GM12878 (cell line): Measurements from ENCODE around the gene STK4. TPM values are rescaled to one million over a fixed set of nuclear protein-coding genes. Genes with fewer than 3 reads are reported as not detected.

Source experiments
- ATAC-seq: fragments of 200-7000 bp; cut with Tn5 transposase; 3 replicates; pipeline ENCODE4 v1.9.1; 2020; ENCODE audit warnings: mild to moderate bottlenecking, moderate library complexity
- BruUV-seq: library from RNA; stranded (reverse); fragments of 400-500 nt; replicated peaks from 2 replicates; lab custom pipeline; 2021; lab: Mats Ljungman, UMichigan
- CTCF ChIA-PET: fragments of 300-600 bp; sonication (Branson Sonifier 250); formaldehyde crosslinking; extraction: SDS; loops from one replicate; lab custom pipeline; 2021; ENCODE audit warnings: inconsistent platforms; lab: Yijun Ruan, JAX
- POLR2A ChIA-PET: fragments of 350-600 bp; formaldehyde crosslinking; extraction: SDS; loops from one replicate; lab custom pipeline; 2021; ENCODE audit warnings: inconsistent platforms; lab: Charles Lee
- RAD21 ChIA-PET: fragments of 300-600 bp; sonication (Branson Sonifier 250); formaldehyde crosslinking; loops from one replicate; lab custom pipeline; 2023; ENCODE audit warnings: antibody characterized with exemption; ENCODE audit not compliant: unreplicated experiment; lab: Charles Lee
- SMC1A ChIA-PET: fragments of 300-600 bp; sonication (Branson Sonifier 250); formaldehyde crosslinking; loops from one replicate; lab custom pipeline; 2023; ENCODE audit not compliant: unreplicated experiment, uncharacterized antibody; lab: Charles Lee
- DNase-seq: peaks from one replicate; pipeline ENCODE4 v3.0.0-alpha.2; 2011; ENCODE audit warnings: low read depth, low spot score
- FAIRE-seq: peaks from 3 replicates; lab custom pipeline; 2011; peaks lifted over from hg19 to GRCh38; lab: Jason Lieb, UNC
- H2AFZ ChIP-seq: 2 replicates; pipeline ENCODE4 v1.6.0; 2011; ENCODE audit warnings: low read depth, low read length, control low read depth; ENCODE audit not compliant: control insufficient read depth
- H3K27ac ChIP-seq: 2 replicates; pipeline ENCODE4 v1.5.1; 2011; ENCODE audit warnings: control low read depth; ENCODE audit not compliant: control insufficient read depth, insufficient read depth
- H3K27me3 ChIP-seq, 2 experiments: replicated peaks in 1 of 2; 2 replicates each; pipeline versions ENCODE4 v1.6.0 to v1.6.1; 2011; ENCODE audit warnings: low read length in 1 of 2; ENCODE audit not compliant: control insufficient read depth in 2 of 2, insufficient read depth in 2 of 2
- H3K36me3 ChIP-seq, 2 experiments: 2 replicates each; pipeline ENCODE4 v1.5.1; 2011; ENCODE audit warnings: low read length in 1 of 2; ENCODE audit not compliant: control insufficient read depth in 2 of 2, insufficient read depth in 2 of 2
- H3K4me1 ChIP-seq: 2 replicates; pipeline ENCODE4 v1.6.1; 2011; ENCODE audit warnings: mild to moderate bottlenecking, low read length, moderate library complexity, mixed read lengths; ENCODE audit not compliant: control insufficient read depth, insufficient read depth
- H3K4me2 ChIP-seq: 2 replicates; pipeline ENCODE4 v1.6.0; 2011; ENCODE audit warnings: control low read depth; ENCODE audit not compliant: control insufficient read depth, insufficient read depth
- H3K4me3 ChIP-seq: fragments of 200-600 bp; sonication (generic); 2 replicates; pipeline ENCODE4 v1.5.1; 2016
- H3K79me2 ChIP-seq: 2 replicates; pipeline ENCODE4 v1.6.0; 2011; ENCODE audit warnings: low read length; ENCODE audit not compliant: control insufficient read depth, insufficient read depth
- H3K9ac ChIP-seq: 2 replicates; pipeline ENCODE4 v1.8.0; 2011; ENCODE audit warnings: low read length, control low read depth, mixed read lengths; ENCODE audit not compliant: control insufficient read depth, insufficient read depth
- H3K9me3 ChIP-seq: replicated peaks from 3 replicates; pipeline ENCODE4 v1.5.1; 2011; ENCODE audit warnings: mild to moderate bottlenecking, low read length; ENCODE audit not compliant: control insufficient read depth, insufficient read depth
- H4K20me1 ChIP-seq: 2 replicates; pipeline ENCODE4 v1.6.0; 2011; ENCODE audit not compliant: control insufficient read depth, insufficient read depth
- IKZF1 ChIP-seq: fragments of 450-650 bp; conservative IDR thresholded peaks from 2 replicates; pipeline ENCODE4 v1.6.1; 2017; ENCODE audit warnings: antibody characterized with exemption, mild to moderate bottlenecking
- JUNB ChIP-seq: IDR thresholded peaks from 2 replicates; pipeline ENCODE4 v1.6.1; 2016; ENCODE audit warnings: antibody characterized with exemption, mild to moderate bottlenecking
- MAX ChIP-seq: IDR thresholded peaks from 2 replicates; pipeline ENCODE4 v1.6.1; 2012; ENCODE audit warnings: low read depth, low read length, improper control_type of control experiment
- MYB ChIP-seq: fragments of 150-350 bp; IDR thresholded peaks from 2 replicates; pipeline ENCODE4 v1.6.1; 2014; ENCODE audit warnings: mild to moderate bottlenecking, low read depth, low read length, borderline replicate concordance
- SIX5 ChIP-seq: IDR thresholded peaks from 2 replicates; pipeline ENCODE4 v1.6.1; 2011; ENCODE audit warnings: mild to moderate bottlenecking, low read depth, low read length, moderate library complexity; ENCODE audit not compliant: severe bottlenecking
- SREBF1 ChIP-seq: IDR thresholded peaks from 2 replicates; pipeline ENCODE4 v1.6.1; 2012; ENCODE audit warnings: mild to moderate bottlenecking, low read length
- SREBF2 ChIP-seq: IDR thresholded peaks from 2 replicates; pipeline ENCODE4 v1.6.1; 2012; ENCODE audit warnings: mild to moderate bottlenecking, low read length
- SUPT20H ChIP-seq: IDR thresholded peaks from 2 replicates; pipeline ENCODE4 v1.6.1; 2011; ENCODE audit warnings: low read depth, mild to moderate bottlenecking, low read length, moderate library complexity, borderline replicate concordance; ENCODE audit not compliant: control insufficient read depth
- ZNF384 ChIP-seq: IDR thresholded peaks from 2 replicates; pipeline ENCODE4 v1.6.1; 2012; ENCODE audit warnings: low read depth, mild to moderate bottlenecking, low read length, improper control_type of control experiment, borderline replicate concordance
- WGBS: methylation state at CpG from one replicate; pipeline ENCODE4 v1.1.6; 2016; ENCODE audit warnings: low lambda C conversion rate; ENCODE audit not compliant: insufficient replicate concordance, insufficient coverage; ENCODE audit errors: missing lambda C conversion rate; 5-methylcytosine and 5-hydroxymethylcytosine counted together
- in situ Hi-C: fragments of 300-500 bp; cut with MboI; formaldehyde crosslinking; loops from 9 replicates; pipeline ENCODE4 v1.14.3; 2018; ENCODE audit warnings: mixed read lengths
- intact Hi-C: fragments of 100-400 bp; cut with micrococcal nuclease; formaldehyde crosslinking; loops from one replicate; pipeline ENCODE4 v1.14.2; 2022; ENCODE audit not compliant: unreplicated experiment
- polyA plus RNA-seq, 11 experiments: library from polyadenylated mRNA; depleted of rRNA in 4 of 11; unstranded in 6 of 11; stranded (reverse) in 5 of 11; fragments of >200 nt; fragmentation: Nextera tagmentation in 4 of 11; fragmentation: Illumina TruSeq in 1 of 11; extraction: Ambion mirVana in 4 of 11; extraction: Trizol in 1 of 11; gene quantifications; 1 replicate in 1 of 11; 2 replicates in 10 of 11; pipeline versions ENCODE4 v1.2.1 to v1.2.3, GENCODE V29; 2011 to 2016; ENCODE audit warnings: inconsistent platforms in 2 of 11, missing spikeins in 2 of 11, low read depth in 1 of 11
- total RNA-seq, 4 experiments: library from RNA; depleted of rRNA in 3 of 4; stranded (reverse); fragments of >200 nt in 3 of 4; fragmentation: Illumina TruSeq in 1 of 4; extraction: Trizol in 1 of 4; gene quantifications; 2 replicates each; pipeline versions ENCODE4 v1.2.1 to v1.2.3, GENCODE V29; 2013 to 2021
- TF ChIP-seq, protein P1 (sequence below): fragments of 450-650 bp; IDR thresholded peaks from 2 replicates; pipeline ENCODE4 v1.6.1; 2016; ENCODE audit warnings: mild to moderate bottlenecking, moderate library complexity, borderline replicate concordance

STK4 gene
- total and polyA plus RNA-seq, 10 of the 15 experiments (the other 5 are each of a cell fraction or from before 2014, with no cell fraction given): 24.0 to 135 (median 89.7) TPM

DNA sequence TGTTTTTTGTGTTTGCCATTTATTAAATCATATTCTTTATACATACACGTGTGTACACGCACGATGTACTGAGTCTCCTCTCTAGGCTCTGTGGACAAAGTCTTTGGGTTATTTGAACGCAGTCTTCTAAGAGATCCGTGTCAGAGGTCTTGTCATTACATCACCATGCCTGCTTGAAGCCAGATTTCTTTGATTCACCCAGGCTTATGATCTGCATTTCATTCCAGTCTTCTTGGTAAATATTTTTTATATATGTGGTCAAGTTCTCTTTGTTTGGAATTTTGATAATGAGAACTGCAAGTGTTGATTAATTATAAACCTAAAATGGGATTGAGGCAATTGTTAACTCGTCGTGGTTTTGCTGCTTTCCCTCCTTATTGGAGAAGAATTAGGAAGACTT is 100.1 kb downstream of the STK4 start (continued):
- TF ChIP-seq, protein P1, sequence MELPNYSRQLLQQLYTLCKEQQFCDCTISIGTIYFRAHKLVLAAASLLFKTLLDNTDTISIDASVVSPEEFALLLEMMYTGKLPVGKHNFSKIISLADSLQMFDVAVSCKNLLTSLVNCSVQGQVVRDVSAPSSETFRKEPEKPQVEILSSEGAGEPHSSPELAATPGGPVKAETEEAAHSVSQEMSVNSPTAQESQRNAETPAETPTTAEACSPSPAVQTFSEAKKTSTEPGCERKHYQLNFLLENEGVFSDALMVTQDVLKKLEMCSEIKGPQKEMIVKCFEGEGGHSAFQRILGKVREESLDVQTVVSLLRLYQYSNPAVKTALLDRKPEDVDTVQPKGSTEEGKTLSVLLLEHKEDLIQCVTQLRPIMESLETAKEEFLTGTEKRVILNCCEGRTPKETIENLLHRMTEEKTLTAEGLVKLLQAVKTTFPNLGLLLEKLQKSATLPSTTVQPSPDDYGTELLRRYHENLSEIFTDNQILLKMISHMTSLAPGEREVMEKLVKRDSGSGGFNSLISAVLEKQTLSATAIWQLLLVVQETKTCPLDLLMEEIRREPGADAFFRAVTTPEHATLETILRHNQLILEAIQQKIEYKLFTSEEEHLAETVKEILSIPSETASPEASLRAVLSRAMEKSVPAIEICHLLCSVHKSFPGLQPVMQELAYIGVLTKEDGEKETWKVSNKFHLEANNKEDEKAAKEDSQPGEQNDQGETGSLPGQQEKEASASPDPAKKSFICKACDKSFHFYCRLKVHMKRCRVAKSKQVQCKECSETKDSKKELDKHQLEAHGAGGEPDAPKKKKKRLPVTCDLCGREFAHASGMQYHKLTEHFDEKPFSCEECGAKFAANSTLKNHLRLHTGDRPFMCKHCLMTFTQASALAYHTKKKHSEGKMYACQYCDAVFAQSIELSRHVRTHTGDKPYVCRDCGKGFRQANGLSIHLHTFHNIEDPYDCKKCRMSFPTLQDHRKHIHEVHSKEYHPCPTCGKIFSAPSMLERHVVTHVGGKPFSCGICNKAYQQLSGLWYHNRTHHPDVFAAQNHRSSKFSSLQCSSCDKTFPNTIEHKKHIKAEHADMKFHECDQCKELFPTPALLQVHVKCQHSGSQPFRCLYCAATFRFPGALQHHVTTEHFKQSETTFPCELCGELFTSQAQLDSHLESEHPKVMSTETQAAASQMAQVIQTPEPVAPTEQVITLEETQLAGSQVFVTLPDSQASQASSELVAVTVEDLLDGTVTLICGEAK: no peak
- TF ChIP-seq IKZF1 (no peak), MAX (no peak)
- TF ChIP-seq, all 136 proteins: peak for 0

GRCh38 chr20:45067087-45067486 is 100.8 kb downstream of the STK4 start:
- Histone ChIP-seq H3K79me2 (peaks cover 18% of the 10 kb centered on the region), H3K36me3 (peaks cover 3 to 25% of the 10 kb centered on the region in 2 experiments), H3K27ac (no peak overlapping the region), H3K9ac (no peak overlapping the region), H2AFZ (no peak overlapping the region), H4K20me1 (no peaks in the 10 kb centered on the region; the same call in 1 of the 2 replicates), H3K4me1 (no peaks in the 10 kb centered on the region), H3K4me2 (no peak overlapping the region), H3K27me3 (no peaks in the 10 kb centered on the region), H3K9me3 (no peaks in the 10 kb centered on the region), H3K4me3 (no peak overlapping the region)
- ChIA-PET SMC1A (interaction anchor here (1.7 to 2.1 kb wide), 2 partner anchors 16 to 23 kb away, joined by 8 read pairs; no protein-coding TSS in a partner anchor), CTCF (interaction anchor here (1.0 to 2.4 kb wide), 3 partner anchors 23 to 141 kb away, joined by 3 to 11 read pairs (median 4); no protein-coding TSS in a partner anchor), RAD21 (interaction anchor here (1.0 kb wide), 1 partner anchor 10 kb away, joined by 3 read pairs; no protein-coding TSS in a partner anchor), POLR2A (no interaction called here)
- ATAC-seq (no peak), FAIRE-seq (no peak), DNase-seq (no peak)
- intact Hi-C loops (no loop called here), in situ Hi-C loops (no loop called here)
- 76% methylated on average over 4 of the region's 4 CpGs for WGBS
- TF ChIP-seq SUPT20H (no peak), SIX5 (no peak), ZNF384 (no peak), JUNB (no peak), SREBF2 (no peak), MYB (no peak), SREBF1 (no peak)
- no TSS peak for BruUV-seq
